Ovary (tissue), 9 donors: ENCODE measurements around the gene EYA2. TPM values are rescaled to one million over a fixed set of nuclear protein-coding genes. Genes with fewer than 3 reads are reported as not detected.

Experiments used
- DNase-seq, 5 donors: peaks; one replicate each; pipeline ENCODE4 v3.0.0-alpha.2; 2019 to 2020
- H3K27ac ChIP-seq, 2 donors: fragments of 200-600 bp; one replicate each; pipeline versions ENCODE4 v1.5.1 to v1.8.0; 2019 to 2022
- H3K27me3 ChIP-seq: fragments of 200-600 bp; one replicate; pipeline ENCODE4 v1.8.0; 2022
- H3K36me3 ChIP-seq: fragments of 200-600 bp; sonication (generic); one replicate; pipeline ENCODE4 v1.5.1; 2019
- H3K4me1 ChIP-seq: one replicate; pipeline ENCODE4 v1.8.1; 2013; ENCODE audit warnings: mild to moderate bottlenecking, moderate library complexity; ENCODE audit not compliant: insufficient read depth
- H3K4me3 ChIP-seq: fragments of 200-600 bp; sonication (generic); one replicate; pipeline ENCODE4 v1.5.1; 2017
- H3K9me3 ChIP-seq, 2 donors: fragments of 200-600 bp in 1 of 2; sonication (generic) in 1 of 2; one replicate each; pipeline versions ENCODE4 v1.5.1 to v1.8.1; 2013 to 2019; ENCODE audit warnings: mild to moderate bottlenecking in 1 of 2, moderate library complexity in 1 of 2
- EP300 ChIP-seq: sonication (generic); formaldehyde crosslinking; IDR thresholded peaks from one replicate; pipeline ENCODE4 v1.6.1; 2017; ENCODE audit warnings: antibody characterized with exemption
- POLR2A ChIP-seq: fragments of 450-650 bp; IDR thresholded peaks from one replicate; pipeline ENCODE4 v1.6.1; 2017; ENCODE audit warnings: antibody characterized with exemption, mild to moderate bottlenecking, moderate library complexity
- WGBS, 3 donors: extraction: QIAGEN DNeasy Blood & Tissue Kit in 1 of 3; methylation state at CpG; one replicate each; pipeline versions ENCODE4 v1.1.5 to v1.1.7; 2013 to 2017; 5-methylcytosine and 5-hydroxymethylcytosine counted together
- intact Hi-C, 4 donors: fragments of 100-400 bp; cut with DNase I; formaldehyde crosslinking; loops; one replicate each; pipeline versions ENCODE4 v1.11.0 to v1.15.1; 2022 to 2023
- polyA plus RNA-seq, 2 donors: library from polyadenylated mRNA; stranded (reverse); fragments of 200-250 nt in 1 of 2; fragments of 350-450 nt in 1 of 2; fragmentation: Illumina TruSeq in 1 of 2; extraction: RNeasy Lipid Tissue Mini Kit (QIAGEN cat#74804) in 1 of 2; gene quantifications; one replicate each; pipeline ENCODE4 v1.2.3, GENCODE V29; 2013 to 2014
- total RNA-seq, 7 donors: library from RNA; depleted of rRNA in 2 of 7; stranded (reverse); fragments of >200 nt in 2 of 7; fragmentation: NEBNext Ultra II Directional in 3 of 7; extraction: Animal tissue kit (Norgen Biotek cat#: 25700) in 3 of 7; gene quantifications; one replicate each; pipeline versions ENCODE4 v1.1.0 to v1.2.4, GENCODE V29; 2016 to 2023
- TF ChIP-seq, protein P1 (sequence below), 3 donors: fragments of 450-650 bp in 2 of 3; fragments of 200-600 bp in 1 of 3; IDR thresholded peaks; one replicate each; pipeline versions ENCODE4 v1.5.1 to v1.8.0; 2016 to 2022; ENCODE audit warnings: antibody characterized with exemption in 3 of 3, mild to moderate bottlenecking in 1 of 3
- donor health status: DM: no; HTN: no; CAD: no; lungs with moderate emphysema.
- donor health status: DM: no; HTN: no; CAD: no.
- donor health status: Bipolar disorder and iron deficiency.
- donor health status: DM: yes; HTN: yes; CAD: no.
- donor health status: DM: no; HTN: no; CAD: no.
- donor health status: DM: yes; HTN: yes; CAD: no.

EYA2 gene
- total and polyA plus RNA-seq, 9 donors = 0.18 to 7.6 (median 1.7) TPM

DNA sequence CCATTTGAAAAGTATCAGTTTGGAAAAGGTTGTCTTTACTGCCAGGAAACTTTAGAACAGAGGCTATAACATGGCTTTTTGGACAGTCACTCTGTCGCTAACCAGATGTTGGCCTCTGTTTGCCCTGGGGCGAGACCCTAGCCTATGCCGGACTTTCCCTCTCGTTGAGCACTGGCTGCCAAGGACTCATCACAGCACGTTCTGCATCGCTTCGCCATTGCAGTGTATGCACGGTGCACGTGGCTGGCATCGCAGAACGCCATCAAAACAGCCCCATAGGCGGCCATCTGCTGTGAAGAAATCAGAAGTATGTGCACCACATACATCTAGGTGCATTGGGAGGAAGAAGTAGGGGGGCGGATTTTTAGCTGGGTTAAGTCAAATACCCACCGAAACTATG, 156.4 kb downstream of the EYA2 start:
- Histone ChIP-seq H3K27me3 (no peaks in the 10 kb centered on the region), H3K27ac (no peak overlapping the region)
- intact Hi-C loops = no loop called here

GRCh38 chr20:47051936-47052526, 157.4 kb downstream of the EYA2 start:
- WGBS, 3 donors = 21 to 26% (median 23%) methylated on average over 8 of the region's 8 CpGs
- intact Hi-C loops = no loop called here
- Histone ChIP-seq H3K36me3 (no peaks in the 10 kb centered on the region), H3K9me3 (no peaks in the 10 kb centered on the region), H3K27me3 (no peaks in the 10 kb centered on the region), H3K4me3 (no peak overlapping the region), H3K27ac (no peak overlapping the region), H3K4me1 (no peaks in the 10 kb centered on the region)
- DNase-seq = no peak
- TF ChIP-seq EP300 (no peak), POLR2A (no peak)

More for the DNA sequence above, 156.4 kb downstream of the EYA2 start:
- 58 to 70% (median 66%) methylated on average over 14 of the region's 14 CpGs for WGBS, 3 donors
- Histone ChIP-seq H3K9me3 (no peaks in the 10 kb centered on the region), H3K36me3 (no peaks in the 10 kb centered on the region), H3K4me3 (no peak overlapping the region), H3K4me1 (no peaks in the 10 kb centered on the region)
- DNase-seq = no peak
- TF ChIP-seq POLR2A (no peak), EP300 (no peak)
- TF ChIP-seq, protein P1, sequence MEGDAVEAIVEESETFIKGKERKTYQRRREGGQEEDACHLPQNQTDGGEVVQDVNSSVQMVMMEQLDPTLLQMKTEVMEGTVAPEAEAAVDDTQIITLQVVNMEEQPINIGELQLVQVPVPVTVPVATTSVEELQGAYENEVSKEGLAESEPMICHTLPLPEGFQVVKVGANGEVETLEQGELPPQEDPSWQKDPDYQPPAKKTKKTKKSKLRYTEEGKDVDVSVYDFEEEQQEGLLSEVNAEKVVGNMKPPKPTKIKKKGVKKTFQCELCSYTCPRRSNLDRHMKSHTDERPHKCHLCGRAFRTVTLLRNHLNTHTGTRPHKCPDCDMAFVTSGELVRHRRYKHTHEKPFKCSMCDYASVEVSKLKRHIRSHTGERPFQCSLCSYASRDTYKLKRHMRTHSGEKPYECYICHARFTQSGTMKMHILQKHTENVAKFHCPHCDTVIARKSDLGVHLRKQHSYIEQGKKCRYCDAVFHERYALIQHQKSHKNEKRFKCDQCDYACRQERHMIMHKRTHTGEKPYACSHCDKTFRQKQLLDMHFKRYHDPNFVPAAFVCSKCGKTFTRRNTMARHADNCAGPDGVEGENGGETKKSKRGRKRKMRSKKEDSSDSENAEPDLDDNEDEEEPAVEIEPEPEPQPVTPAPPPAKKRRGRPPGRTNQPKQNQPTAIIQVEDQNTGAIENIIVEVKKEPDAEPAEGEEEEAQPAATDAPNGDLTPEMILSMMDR (IDR thresholded peaks at IDR 0.05) = no peak

GRCh38 chr20:47054506-47054905, 159.9 kb downstream of the EYA2 start:
- TF ChIP-seq POLR2A (no peak), EP300 (no peak)
- TF ChIP-seq, protein P1 (IDR thresholded peaks at IDR 0.05) = no peak
- H3K27me3 ChIP-seq = no peaks in the 10 kb centered on the region
- no peak for DNase-seq
- WGBS, 3 donors = 82 to 93% (median 87%) methylated on average over 5 of the region's 5 CpGs
- no peaks in the 10 kb centered on the region for H3K4me1 ChIP-seq
- H3K36me3 ChIP-seq = no peaks in the 10 kb centered on the region
- H3K27ac ChIP-seq = no peak overlapping the region
- H3K9me3 ChIP-seq = no peaks in the 10 kb centered on the region
- H3K4me3 ChIP-seq = no peak overlapping the region
- intact Hi-C loops = no loop called here

GRCh38 chr20:47054945-47055344, 160.3 kb downstream of the EYA2 start:
- H3K4me3 ChIP-seq = no peak overlapping the region
- TF ChIP-seq POLR2A (no peak), EP300 (no peak)
- TF ChIP-seq, protein P1 (IDR thresholded peaks at IDR 0.05) = no peak
- H3K4me1 ChIP-seq = no peaks in the 10 kb centered on the region
- no peaks in the 10 kb centered on the region for H3K27me3 ChIP-seq
- no peak overlapping the region for H3K27ac ChIP-seq
- DNase-seq = no peak
- 77 to 88% (median 83%) methylated on average over 6 of the region's 6 CpGs for WGBS, 3 donors
- no peaks in the 10 kb centered on the region for H3K9me3 ChIP-seq
- H3K36me3 ChIP-seq = no peaks in the 10 kb centered on the region
- intact Hi-C loops = no loop called here

- DNase-seq = no peak
- WGBS, 3 donors = 40 to 43% (median 40%) methylated on average over 13 of the region's 13 CpGs
- Histone ChIP-seq H3K4me3 (no peak overlapping the region), H3K36me3 (no peaks in the 10 kb centered on the region), H3K9me3 (no peaks in the 10 kb centered on the region), H3K4me1 (no peaks in the 10 kb centered on the region), H3K27me3 (no peaks in the 10 kb centered on the region), H3K27ac (no peak overlapping the region)
- intact Hi-C loops = no loop called here
- TF ChIP-seq EP300 = no peak
- no peak for TF ChIP-seq POLR2A
- TF ChIP-seq, protein P1 (IDR thresholded peaks at IDR 0.05) = no peak
These were observed 161.2 kb downstream of the EYA2 start for GRCh38 chr20:47055699-47056369.
